ENCODE data around the gene ARL17A.
"Not testable (repeated sequence)": the region's sequence is repeated elsewhere in the genome, so short reads cannot be mapped to it uniquely, and the experiment has no call there.

GRCh38 chr17:46617121-46617520, 37.6 kb upstream of the ARL17A start:
- TF ChIP-seq CTCF, EP300 (IDR thresholded peaks at IDR 0.05): not testable (repeated sequence)

Measured in suprapubic skin (tissue), 3 donors.